ENCODE measurements around the gene PLD3.

Gene PLD3

GRCh38 chr19:40416918-40417642 is 68.6 kb downstream of the PLD3 start:
- DNase-seq: no peak

GRCh38 chr19:40417643-40417981 is 69.1 kb downstream of the PLD3 start:
- DNase-seq: no peak

GRCh38 chr19:40418040-40418439 is 69.5 kb downstream of the PLD3 start:
- DNase-seq: no peak

GRCh38 chr19:40419066-40419612 is 70.6 kb downstream of the PLD3 start:
- DNase-seq: peak; percentile 85

- no peak for DNase-seq
Observed at GRCh38 chr19:40419780-40420179, 71.3 kb downstream of the PLD3 start.

GRCh38 chr19:40420451-40420765 is 71.9 kb downstream of the PLD3 start:
- no peak for DNase-seq

GRCh38 chr19:40420766-40421765 is 72.6 kb downstream of the PLD3 start:
- DNase-seq: peak; percentile 79

- DNase-seq: no peak
Observed at GRCh38 chr19:40421993-40422747, 73.7 kb downstream of the PLD3 start.

- DNase-seq: no peak
Observed at GRCh38 chr19:40422748-40423566, 74.5 kb downstream of the PLD3 start.

GRCh38 chr19:40423938-40424337 is 75.4 kb downstream of the PLD3 start:
- DNase-seq: no peak

GRCh38 chr19:40424637-40425449 is 76.3 kb downstream of the PLD3 start:
- DNase-seq: no peak

- DNase-seq: peak; percentile 99
Observed at GRCh38 chr19:40425450-40426287, 77.2 kb downstream of the PLD3 start, which contains the start of gene SERTAD1. TSS of gene SERTAD1 (minus strand) at chr19:40425992. CDS start at chr19:40423546, 2,446 bp downstream.
